Measurements from ENCODE around the gene SFN.
"Not testable (repeated sequence)": the region's sequence is repeated elsewhere in the genome, so short reads cannot be mapped to it uniquely, and the experiment has no call there.

SFN gene

DNA sequence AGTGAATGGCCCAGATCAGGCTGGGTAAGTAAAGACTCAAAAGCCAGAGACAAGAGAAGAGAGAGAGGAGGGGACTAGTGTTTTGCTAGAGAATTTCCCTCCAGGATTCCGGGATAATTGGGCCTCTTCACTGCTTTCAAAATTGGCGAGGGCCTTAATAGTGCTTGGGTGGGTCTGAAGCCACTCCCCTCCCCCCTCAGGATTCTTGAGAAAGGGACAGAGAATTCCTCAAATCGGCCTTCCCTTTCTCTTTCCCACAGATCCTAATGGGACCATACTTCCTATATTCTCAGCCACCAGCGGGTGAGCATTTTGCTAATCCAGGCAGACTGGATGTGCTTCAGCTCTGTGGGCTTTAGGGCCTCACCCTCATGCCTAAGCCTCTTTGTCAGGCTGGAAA, 11.9 kb downstream of the SFN start:
- no peak for DNase-seq

DNA sequence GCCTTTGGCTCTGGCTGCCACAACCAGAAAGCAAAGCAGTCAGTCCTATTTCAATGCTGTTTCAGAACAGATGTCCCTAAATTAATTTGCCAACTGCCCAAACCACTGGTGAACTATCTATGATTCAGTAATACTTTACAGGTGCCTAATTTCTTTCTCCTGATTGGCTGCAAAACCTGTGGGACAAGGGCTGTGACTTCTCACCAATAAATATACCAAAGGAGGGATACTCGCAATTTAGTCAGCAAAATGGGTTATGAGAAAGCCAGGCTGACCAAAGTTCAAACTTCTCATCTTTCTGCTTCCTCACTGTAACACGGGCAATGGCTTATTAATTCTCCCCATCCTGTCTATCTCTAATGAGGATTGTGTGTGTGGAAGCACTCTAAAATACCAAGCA, 14.4 kb downstream of the SFN start:
- DNase-seq: no peak

DNA sequence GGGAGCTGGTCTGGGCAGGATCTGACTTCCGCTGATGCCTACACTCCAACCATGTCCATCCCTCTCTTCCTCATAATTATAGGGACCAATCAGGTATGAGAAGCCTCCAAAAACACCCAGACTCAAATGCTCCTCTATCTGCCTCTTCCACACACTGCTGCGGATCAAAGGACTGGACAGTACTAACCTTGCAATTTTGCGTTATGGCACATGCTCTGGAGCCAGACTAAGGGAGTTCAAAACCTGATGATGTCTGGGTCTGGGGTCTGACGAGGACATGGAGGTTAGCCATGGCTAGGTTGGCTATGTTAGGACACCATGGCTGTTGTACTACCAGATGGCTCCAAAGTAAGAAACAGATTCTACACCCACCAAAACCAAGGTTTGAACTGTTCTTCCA, 16.8 kb downstream of the SFN start:
- no peak for DNase-seq

DNA sequence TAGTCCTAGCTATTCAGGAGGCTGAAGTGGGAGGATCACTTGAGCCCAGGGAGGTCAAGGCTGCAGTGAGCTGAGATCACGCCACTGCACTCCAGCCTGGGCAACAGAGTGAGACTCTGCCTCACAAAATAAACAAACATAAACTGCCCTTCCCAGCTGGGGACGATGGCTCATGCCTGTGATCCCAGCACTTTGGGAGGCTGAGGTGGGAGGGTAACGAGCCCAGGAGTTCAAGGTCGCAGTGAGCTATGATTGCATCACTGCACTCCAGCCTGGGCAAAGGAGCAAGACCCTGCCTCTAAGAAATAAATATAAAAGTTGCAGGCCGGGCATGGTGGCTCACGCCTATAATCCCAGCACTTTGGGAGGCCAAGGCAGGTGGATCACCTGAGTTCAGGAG, 18.7 kb downstream of the SFN start:
- DNase-seq: not testable (repeated sequence)

DNA sequence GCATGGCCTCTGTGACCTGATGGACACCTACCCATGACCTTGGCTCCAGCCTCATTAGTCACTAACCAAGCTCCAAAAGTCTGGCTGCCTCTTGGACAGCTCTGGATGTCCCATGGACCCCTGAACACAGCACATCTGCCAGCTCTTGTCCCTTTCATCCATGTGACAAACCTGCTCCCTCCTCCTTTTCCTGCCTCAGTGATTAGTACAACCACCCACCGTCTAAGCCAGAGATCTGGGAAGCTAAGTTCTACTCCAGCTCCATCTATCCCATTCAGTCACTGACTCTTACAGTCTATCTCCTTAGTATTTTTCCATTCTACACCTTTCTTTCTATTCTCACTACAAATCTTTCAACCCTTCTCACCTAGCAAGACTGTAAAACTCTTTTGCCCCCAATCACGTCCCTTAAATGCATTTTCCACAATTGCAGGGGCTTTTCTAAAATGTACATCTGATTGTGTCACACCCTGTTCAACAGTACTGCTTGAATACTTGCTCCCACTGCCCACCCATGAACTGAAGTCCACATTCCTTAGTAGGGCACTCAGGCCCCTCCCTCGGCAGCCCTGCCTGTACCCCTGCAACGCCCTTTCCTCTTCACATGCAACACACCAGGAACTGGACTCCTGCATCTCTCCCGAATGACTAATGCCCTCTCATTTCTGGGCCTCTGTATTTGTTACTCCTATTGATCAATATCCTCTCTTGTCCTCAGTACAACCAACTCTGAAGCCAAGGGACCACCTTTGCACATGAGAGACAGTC, 19.9 kb downstream of the SFN start:
- no peak for DNase-seq

DNA sequence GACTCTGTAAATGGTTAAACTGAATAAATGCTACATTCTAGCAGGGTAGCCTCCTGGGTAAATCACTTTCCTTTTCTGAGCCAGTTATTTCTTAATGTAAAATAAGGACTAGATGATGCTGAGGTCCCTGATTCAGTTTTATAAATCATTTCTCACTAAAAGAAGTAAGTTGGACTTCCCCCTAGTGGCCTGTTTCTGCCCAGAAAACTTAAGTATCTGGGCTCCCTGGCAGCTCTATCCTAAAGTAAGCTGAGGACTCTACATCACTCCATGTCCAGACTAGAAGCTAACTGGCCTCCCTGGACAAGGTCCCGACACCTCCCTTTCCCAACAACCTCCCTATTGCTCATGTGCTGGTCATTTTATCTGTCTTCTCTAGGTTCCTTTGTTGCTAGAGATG, 24.2 kb downstream of the SFN start:
- DNase-seq: no peak

DNA sequence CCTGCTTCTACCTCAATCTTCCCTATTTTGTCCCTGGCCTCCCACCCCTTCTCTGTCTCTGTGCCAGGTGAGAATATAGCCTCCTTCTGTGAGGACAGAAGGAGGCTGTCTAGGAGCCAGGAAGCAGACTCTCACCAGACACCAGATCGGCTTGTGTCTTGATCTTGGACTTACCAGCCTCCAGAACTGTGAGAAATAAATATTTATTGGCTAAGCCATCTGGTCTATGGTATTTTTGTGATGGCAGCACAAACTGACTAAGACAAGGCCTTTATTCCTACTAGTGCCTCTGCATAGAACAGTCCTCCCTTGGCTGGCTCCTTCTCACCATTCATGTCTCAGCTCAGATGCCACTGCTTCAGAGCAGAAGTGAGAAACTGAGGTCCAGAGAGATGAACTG, 25.3 kb downstream of the SFN start:
- no peak for DNase-seq

DNA sequence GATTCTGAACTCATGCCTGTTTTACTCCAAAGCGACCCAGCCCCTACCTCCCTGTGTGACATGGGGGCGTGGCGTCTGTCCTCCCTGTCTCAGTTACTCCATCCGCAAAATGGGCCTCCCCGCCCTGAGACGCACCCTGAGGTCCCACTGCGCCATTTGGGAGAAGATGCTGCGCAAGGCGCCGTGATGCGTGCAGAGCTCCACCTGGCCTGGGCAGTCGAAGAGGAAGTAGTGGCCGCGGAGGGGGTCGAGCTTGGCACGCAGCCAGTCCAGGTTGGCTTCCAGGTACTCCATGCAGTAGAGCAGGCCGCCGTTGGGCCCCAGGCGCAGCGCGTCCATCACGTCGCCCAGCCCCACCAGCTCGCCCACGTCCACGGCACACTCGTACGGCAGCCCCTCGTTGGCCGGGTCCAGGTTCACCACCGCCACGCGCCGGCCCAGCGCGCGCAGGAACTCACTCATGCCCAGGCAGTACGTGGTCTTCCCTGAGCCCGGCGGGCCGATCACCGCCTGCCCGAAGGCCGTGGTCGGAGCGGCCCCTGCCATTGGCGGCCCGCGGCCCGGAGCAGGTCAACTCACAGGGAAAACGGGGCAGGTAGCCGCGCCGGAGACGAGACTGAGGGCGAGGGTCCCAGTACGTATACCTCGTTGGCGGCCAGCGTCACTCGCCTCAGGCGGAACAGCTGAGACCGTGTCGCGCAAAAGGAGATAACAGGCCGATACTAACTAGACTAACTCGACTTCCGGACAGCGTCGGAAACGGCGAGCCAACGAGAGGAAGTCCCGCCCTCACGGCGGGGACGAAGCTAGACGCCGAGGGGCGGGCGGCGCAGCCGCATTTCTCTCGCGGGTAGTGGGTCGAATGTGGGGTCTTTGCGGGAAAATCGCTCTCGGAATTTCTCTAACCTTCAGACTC, 26.9 kb downstream of the SFN start, which contains the start of gene GPN2:
GPN2 (minus strand) TSS at position 733 of the 916 bp plus-strand sequence; CDS start at position 546, 187 bp downstream.
- DNase-seq: peak; percentile 72

DNA sequence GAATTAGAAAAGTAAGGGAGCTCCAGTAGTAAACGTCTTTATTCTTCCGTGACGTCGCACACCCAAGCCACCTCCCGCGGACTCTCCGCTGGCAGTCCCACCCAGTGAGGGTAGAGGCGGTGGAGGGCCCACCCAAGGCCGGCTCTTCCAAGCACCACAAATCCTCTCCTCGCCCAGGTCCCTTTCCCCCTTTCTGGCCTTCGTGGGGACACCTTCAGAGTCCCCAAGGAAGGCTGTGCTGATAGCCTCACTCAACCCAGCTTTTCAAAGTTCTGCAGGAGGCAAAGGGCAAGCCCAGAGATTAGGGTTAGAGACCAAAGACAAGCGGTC, 27.5 kb downstream of the SFN start:
- no peak for DNase-seq

DNA sequence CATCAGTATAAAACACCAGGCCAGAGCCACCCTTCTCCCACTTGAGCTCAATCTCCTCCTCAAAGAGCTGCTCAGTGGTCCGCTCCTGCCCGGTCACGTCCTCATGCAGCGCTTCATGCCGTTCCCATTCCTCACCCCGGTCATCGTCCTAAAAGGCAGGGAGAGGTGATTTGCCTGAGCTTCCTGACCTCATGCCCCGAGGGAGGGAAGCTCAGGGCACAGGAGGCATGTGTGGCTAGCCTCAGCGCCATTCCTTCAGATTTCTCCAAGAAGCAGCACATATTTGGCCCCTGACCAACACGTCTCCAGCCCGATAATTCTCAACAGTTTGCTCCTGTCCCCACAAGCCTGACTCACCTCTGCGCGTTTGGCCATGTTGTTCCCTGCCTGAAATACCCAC, 31.3 kb downstream of the SFN start:
- no peak for DNase-seq

DNA sequence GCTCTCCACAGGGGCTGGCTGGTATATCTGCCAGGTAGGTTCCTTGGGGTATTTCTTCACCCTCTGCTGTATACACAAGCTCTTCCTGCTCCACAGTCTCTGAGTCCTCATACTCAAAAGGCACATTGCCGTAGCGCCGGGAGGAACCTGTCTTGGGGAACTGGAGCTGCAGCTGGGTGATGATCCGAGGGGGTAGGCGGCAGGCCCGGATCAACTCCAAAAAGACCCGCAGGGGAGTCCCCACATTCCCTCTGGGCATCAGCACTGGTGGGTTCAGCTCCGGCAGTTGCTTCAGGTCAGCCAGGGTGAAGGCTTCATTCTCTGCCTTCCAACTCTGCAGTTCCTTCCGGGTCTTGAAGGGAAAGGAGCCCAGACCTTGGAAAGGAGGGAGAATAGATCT, 34.4 kb downstream of the SFN start:
- no peak for DNase-seq

DNA sequence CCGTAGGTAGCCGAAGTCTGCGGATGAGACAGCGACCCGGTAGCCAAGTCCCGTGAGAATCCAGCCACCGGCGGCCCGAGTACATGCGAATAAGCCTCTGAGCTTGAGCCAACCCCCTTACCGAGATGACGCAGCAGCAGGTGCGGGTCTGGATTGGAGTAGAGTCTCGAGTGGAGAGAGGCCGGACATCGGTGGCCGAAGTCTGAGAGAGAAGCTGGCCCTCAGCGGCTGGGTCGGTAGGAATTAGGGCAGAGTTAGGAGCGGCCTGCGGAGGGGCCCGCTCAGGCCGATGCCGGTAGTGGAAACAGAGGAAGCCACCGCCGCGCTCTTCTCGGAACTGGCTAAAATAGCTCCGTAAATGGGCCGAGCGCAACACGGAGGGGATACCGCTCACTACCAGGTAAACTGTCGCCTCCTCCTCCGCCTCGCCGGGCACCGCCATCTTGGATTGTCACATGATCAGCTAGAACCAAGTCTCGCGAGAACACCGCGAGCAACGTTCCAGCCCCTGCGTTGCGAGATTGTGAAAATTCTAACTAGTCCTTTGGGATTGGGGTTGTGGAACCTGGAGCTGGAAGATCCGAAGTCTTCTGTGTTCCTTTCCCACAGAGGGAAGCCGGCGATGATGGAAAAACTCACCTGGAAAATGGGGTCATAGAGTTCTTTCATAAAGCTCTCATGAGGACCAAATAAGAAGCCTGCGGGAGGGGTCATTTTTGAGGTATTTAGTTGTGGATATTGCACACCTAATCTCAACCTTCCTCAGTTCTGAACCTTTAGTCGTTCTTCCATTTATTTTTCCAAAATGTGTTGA, 37.3 kb downstream of the SFN start, which contains the start of gene GPATCH3:
GPATCH3 (minus strand) TSS at position 467 of the 814 bp plus-strand sequence; CDS start at position 442, 25 bp downstream.
- DNase-seq: peak; percentile 86

DNA sequence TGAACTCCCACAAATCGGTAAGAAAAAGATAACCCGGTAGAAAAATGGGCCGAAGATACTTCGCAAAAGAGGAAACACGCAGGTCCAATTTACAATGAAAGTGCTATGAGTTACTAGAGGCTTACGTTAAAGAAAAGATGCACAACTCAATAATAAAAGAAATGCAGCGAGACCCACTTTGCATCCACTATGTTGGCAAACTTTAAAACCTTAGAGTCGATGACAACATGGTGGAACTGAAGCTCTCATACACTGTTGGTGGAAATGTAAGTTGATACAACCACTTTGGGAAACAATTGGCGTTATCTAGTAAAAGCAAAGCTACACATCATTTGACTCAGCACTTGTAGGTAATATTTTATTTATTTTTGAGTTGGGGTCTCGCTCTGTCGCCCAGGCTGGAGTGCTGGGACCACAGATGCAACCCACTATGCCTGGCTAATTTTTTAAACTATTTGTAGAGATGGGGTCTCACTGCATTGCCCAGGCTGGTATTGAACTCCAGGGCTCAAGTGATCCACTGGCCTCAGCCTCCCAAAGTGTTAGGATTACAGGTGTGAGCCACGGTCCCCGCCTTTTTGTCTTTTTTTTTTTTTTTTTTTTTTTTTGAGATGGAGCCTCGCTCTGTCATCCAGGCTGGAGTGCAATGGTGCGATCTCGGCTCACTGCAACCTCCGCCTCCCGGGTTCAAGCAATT, 38.0 kb downstream of the SFN start:
- DNase-seq: no peak

DNA sequence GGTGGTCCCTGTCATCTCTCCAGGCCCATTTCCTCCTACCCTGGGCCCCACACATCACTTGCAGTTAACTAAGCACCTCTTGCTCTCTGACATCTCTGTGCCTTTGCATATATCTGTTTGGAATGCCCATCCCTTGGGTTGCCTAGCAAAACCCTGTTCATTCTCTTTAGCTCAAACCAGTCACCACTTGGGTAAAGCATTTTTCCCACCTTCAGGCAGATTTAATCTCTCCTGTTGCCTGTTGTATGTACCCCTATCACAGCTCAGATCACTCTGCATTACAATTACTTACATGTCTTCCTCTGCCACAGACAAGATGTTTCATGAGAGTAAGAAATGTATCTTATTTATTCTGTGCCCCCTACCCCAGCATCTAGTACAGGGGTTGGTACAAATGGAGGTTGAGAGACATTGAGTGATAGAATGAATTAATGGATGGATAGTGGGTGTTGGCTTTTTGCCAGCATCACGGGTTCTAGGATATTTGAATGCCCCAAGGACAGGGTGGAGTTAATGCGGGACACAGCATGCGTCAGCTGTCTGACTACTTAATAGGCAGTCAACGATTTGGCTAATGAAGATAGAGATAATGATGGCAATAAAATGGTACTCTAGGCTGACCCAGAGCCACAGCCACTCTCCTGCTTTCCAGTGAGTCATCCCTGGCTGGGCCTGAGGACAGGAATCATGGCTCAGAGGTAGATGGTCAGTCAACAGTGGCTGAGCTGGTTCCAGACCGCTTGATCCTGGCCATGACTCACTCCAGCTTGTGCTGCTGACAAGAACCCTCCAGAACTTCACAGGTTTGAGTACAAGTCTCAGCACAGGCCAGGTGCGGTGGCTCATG, 44.3 kb downstream of the SFN start:
- DNase-seq: no peak

DNA sequence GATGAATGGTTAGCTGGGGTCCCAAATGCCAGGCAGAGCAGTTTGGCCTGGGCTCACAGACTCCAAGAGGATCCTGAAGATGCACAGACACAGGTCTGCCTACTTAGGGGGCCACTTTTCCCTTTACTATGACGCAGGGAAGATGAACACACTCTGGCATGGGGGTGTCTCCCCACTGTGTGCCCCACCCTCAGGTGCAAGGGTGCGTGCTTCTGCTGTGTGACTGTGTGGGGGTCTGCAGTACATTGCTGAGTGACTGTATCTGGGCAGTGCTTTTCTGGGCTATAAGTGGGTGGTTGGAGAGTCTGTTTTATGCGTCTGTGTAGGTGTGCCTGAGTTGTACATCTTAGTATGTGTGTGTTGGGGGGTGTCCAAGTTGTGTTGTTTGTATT, 47.0 kb downstream of the SFN start:
- no peak for DNase-seq

DNA sequence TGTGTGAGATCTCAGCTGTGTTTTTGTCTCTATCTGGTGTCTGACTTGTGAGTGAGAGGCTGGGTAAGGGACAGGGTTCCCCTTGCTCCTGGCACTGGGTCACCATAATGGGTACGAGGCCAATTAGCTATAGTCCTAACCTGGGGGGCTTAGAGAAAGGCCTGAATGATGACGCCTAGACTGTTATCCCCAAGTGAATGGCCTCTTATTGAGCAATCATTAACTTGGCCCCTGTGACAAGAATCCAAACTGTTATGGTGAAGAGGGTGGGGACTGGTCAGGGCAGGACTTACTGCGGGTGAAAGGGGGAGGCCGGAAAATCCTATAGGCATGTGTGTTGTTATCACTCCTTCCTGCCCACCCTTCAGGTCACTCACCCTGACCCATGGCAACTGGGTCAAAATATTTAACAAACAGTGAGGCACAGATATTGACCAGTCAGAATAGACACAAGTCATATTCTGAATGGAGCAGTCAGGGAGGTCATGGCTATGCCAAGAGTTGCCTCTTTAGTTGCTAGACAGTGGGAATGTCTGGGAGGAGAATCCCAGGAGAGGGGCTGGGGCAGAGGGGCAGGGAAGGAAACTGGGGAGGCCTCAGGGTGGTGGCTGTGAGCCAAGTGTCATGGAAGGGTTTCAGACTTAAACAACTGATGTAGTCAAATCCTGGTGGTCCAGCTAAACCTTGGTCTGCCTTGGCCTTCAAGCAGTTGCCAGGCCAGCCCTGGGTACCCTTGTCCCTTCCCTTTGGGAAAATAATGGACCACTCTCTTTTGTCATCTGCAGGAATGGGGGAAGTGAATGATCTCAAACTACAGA, 47.6 kb downstream of the SFN start:
- no peak for DNase-seq

DNA sequence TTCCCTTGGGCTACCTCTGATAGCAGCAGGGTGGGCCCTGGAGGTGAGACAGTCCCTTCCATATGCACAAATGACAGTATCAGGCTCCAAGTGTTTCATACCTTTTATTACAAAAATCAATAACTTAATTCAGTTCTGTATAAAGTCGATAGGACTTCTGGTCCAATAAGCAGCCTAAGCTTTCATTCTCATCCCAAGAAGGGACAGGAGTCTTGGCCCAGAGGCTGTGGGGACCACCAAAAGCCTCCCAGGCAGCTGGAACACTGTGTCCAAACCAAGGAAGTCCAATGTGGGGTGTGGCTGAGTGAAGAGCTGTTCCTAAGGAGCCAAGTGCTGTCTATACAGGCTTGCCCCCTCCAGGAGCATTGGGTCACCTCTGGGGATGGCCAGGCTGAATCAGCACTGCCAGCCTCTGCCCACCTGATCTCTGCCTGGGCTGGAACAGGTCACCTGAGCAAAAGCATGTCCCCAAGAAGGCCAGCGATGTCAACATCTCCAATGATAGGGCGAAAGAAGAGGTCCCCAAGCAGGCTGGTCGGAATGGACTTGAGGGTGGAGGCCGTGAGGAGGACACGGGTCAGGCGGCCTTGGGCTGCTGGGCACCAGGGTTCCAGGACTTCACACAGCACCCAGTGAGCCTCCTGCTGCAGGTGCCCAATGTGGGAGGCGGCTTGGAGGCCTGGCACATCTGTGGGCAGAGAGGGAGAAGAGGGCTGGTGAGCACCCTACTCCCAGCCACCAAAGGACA, 48.6 kb downstream of the SFN start:
- no peak for DNase-seq

DNA sequence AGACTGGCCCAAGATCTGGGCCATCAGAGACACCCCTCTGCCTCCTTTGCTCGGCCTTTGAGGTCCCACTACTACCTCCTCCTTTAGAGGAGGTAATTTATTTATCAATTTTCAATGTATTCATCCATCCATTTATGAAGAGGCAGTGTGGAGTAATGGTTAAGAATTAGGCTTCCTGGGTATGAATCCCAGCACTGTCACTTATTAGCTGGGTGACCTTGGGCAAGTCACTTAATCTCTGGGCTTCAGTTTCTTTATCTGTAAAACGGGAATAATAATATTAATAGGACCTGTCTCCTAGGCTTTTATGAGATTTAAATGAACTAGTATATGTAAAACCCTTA, 49.2 kb downstream of the SFN start:
- no peak for DNase-seq

DNA sequence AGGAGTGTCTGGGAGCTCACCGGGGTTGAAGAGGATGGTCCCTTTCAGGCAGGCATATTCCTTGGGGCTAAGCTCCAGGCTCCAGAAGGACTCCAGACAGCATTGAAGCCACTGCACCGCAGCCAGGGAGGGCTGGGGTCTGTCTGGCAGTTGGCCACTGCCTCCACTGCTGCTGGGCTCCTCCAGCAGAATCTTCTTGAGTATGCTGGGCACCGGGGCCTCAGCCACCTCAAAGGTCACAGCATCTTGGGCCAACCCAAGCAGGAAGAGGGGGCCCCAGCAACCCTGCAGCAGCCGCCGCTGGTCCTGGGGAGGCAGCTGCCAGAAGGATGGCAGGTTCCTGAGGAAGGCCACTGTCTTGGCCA, 50.4 kb downstream of the SFN start:
- DNase-seq: no peak

All from activated gamma-delta T cell treated with Interleukin-2 at 50 U/mL for 16 hours (primary cell).